ENCODE measurements around the gene CBR1.

Gene CBR1

GRCh38 chr21:36105327-36105842 lies 35.6 kb downstream of the CBR1 start:
- TF ChIP-seq CTCF (IDR thresholded peaks at IDR 0.05; ENCODE audit: low read depth, low read length) = no peak
- no peak for DNase-seq (ENCODE audit: extremely low read depth, low read depth)

- no peak for TF ChIP-seq CTCF (IDR thresholded peaks at IDR 0.05; ENCODE audit: low read depth, low read length)
- no peak for DNase-seq (ENCODE audit: extremely low read depth, low read depth)
These were observed 40.0 kb downstream of the CBR1 start for GRCh38 chr21:36109868-36110267.

- no peak for DNase-seq (ENCODE audit: extremely low read depth, low read depth)
- TF ChIP-seq CTCF (IDR thresholded peaks at IDR 0.05; ENCODE audit: low read depth, low read length) = no peak
These were observed 41.4 kb downstream of the CBR1 start for GRCh38 chr21:36111238-36111637.

- no peak for TF ChIP-seq CTCF (IDR thresholded peaks at IDR 0.05; ENCODE audit: low read depth, low read length)
- no peak for DNase-seq (ENCODE audit: extremely low read depth, low read depth)
These were observed 44.0 kb downstream of the CBR1 start for GRCh38 chr21:36113647-36114428.

- no peak for DNase-seq (ENCODE audit: extremely low read depth, low read depth)
- TF ChIP-seq CTCF (IDR thresholded peaks at IDR 0.05; ENCODE audit: low read depth, low read length) = no peak
These were observed 45.4 kb downstream of the CBR1 start for GRCh38 chr21:36115138-36115730.

- no peak for TF ChIP-seq CTCF (IDR thresholded peaks at IDR 0.05; ENCODE audit: low read depth, low read length)
- DNase-seq (ENCODE audit: extremely low read depth, low read depth) = no peak
These were observed 47.5 kb downstream of the CBR1 start for GRCh38 chr21:36117286-36117741.

GRCh38 chr21:36120304-36120888 lies 50.6 kb downstream of the CBR1 start:
- no peak for TF ChIP-seq CTCF (IDR thresholded peaks at IDR 0.05; ENCODE audit: low read depth, low read length)
- no peak for DNase-seq (ENCODE audit: extremely low read depth, low read depth)
